Stimulated activated memory B cell treated with anti-CD40 and anti-IgM and Interleukin-4, amounts not matched to agents 10 μg/mL and 1 μg/mL and 100 μg/mL, for 72 hours (primary cell): ENCODE measurements around the gene CACNA1C.

Experiments
- ATAC-seq: fragments of 150-1000 bp; cut with Tn5 transposase; 2 replicates; pipeline ENCODE4 v1.10.0; 2021
- H3K27ac Mint-ChIP-seq: one replicate; pipeline ENCODE4 v1.8.0; 2022; ENCODE audit warnings: mild to moderate bottlenecking, mixed read lengths
- H3K27me3 Mint-ChIP-seq: one replicate; pipeline ENCODE4 v1.8.0; 2022; ENCODE audit warnings: mixed read lengths
- H3K36me3 Mint-ChIP-seq: one replicate; pipeline ENCODE4 v1.8.0; 2022; ENCODE audit warnings: mixed read lengths
- H3K4me1 Mint-ChIP-seq: one replicate; pipeline ENCODE4 v1.8.0; 2022; ENCODE audit warnings: mixed read lengths
- H3K4me3 Mint-ChIP-seq: one replicate; pipeline ENCODE4 v1.8.0; 2022; ENCODE audit warnings: mild to moderate bottlenecking, moderate library complexity, mixed read lengths
- H3K9me3 Mint-ChIP-seq: one replicate; pipeline ENCODE4 v1.8.0; 2022; ENCODE audit warnings: mixed read lengths

Gene CACNA1C

DNA sequence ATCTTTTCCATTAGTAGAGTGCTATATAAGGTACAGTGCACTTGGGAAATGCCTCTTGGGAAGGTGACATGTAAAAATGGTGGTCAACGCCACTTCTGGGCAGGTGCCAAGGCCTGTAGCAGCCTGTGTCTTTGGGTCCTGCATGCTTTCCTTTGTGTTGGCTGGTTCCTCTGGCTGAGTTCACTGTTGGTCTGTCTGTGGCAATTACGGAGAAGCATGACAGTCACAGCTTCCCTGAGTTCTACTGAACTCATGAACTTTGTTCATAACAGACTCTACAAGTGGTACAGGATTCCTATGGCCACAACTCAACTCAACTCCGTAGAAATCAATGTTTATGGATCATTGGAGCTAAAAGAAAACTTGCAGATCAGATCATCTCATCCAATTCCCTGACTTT is 98.0 kb downstream of the CACNA1C start:
- H3K4me1 Mint-ChIP-seq = peaks cover 6% of the 10 kb centered on the region
- no peak for ATAC-seq
- no peak overlapping the region for H3K27ac Mint-ChIP-seq
- H3K9me3 Mint-ChIP-seq = no peaks in the 10 kb centered on the region
- H3K4me3 Mint-ChIP-seq = no peak overlapping the region
- no peaks in the 10 kb centered on the region for H3K36me3 Mint-ChIP-seq
- peaks cover 29% of the 10 kb centered on the region for H3K27me3 Mint-ChIP-seq

DNA sequence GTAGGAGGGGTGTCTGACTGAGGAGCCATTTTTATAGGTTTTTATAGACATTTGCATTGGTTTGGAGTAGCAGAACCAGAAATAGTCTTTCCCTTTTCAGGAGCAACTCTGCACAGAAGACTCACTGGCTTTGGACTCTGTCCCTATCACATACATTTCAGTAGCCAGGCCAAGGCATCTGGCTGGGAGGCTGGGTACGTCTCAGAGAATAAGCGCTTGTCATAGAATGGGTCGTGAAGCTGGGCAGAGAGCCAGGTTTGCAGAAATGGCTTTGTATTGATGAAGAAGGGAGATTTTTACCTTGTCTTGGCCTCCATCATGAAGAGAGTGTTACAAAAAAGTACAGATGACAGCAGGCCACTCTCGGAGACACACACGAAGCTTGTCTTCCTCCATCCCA is 98.6 kb downstream of the CACNA1C start:
- Mint-ChIP-seq H3K9me3 (no peaks in the 10 kb centered on the region), H3K27me3 (peaks cover 23% of the 10 kb centered on the region)

DNA sequence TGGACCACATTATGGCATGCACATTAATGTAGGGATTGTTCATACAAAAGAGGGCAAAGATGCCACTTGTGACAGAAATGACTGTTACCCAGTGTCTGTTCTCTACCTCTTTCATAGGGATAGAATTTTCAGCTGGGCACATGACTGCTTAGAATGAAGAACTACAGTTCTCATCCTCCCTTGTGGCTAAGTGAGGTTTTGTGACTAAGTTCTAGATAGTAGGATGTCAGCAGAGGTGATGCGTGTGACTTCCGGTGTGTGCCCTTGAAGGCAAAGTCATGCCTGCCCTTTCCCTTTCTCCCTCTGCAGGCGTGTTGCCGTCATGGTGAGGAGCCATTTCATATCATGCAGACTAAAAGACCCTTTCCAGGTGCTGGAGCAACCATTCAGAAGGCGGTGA is 99.3 kb downstream of the CACNA1C start:
- ATAC-seq = peak; percentile 85
- Mint-ChIP-seq H3K4me3 (no peak overlapping the region), H3K4me1 (peaks cover 6% of the 10 kb centered on the region), H3K27me3 (peaks cover 23% of the 10 kb centered on the region), H3K9me3 (no peaks in the 10 kb centered on the region), H3K27ac (no peak overlapping the region), H3K36me3 (no peaks in the 10 kb centered on the region)

More for the DNA sequence above, 98.6 kb downstream of the CACNA1C start:
- ATAC-seq = no peak
- H3K4me3 Mint-ChIP-seq = no peak overlapping the region
- H3K27ac Mint-ChIP-seq = no peak overlapping the region
- peaks cover 6% of the 10 kb centered on the region for H3K4me1 Mint-ChIP-seq
- H3K36me3 Mint-ChIP-seq = no peaks in the 10 kb centered on the region

DNA sequence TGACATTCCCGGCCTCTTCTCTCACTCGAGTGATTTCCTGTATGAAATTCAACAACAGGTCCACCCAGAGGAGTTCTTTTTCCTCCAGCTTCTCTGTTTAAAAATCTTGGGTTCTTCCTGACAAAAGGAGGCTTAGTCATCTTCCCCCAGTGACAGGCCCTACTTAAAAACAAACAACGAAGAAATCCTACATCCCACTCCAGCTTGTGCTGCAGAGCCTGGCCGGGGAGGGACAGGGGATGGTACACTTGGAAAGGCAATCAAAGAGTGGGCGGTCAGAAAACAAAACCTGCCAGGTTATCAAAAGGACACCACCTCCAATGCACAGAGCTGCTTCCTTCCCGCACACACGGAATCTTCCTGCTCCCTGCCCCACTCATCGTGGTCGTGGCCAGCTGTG is 101.3 kb downstream of the CACNA1C start:
- H3K9me3 Mint-ChIP-seq = no peaks in the 10 kb centered on the region
- H3K27ac Mint-ChIP-seq = no peak overlapping the region
- H3K4me1 Mint-ChIP-seq = peaks cover 6% of the 10 kb centered on the region
- no peak for ATAC-seq
- H3K4me3 Mint-ChIP-seq = no peak overlapping the region
- H3K27me3 Mint-ChIP-seq = peaks cover 19% of the 10 kb centered on the region
- no peaks in the 10 kb centered on the region for H3K36me3 Mint-ChIP-seq

DNA sequence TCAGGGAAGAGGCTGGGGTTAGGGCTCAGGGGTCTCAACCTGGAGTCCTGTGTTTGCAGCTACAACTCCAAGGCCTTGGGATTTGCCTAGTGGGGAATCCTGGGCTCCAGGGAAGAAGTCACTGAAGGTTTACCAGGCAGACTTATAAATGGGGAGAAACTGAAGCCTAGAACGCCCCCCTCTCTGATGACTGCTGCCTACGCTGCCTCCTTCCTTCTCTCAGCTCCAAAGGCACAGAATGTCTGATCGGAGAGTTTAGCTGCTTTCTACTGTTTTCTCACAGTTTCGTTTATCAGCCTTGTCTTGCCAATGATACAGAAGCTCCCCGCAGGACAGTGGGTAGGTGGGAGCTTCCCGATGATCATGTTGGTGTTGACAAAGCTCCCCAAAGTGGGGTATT is 101.7 kb downstream of the CACNA1C start:
- peaks cover 14% of the 10 kb centered on the region for H3K27me3 Mint-ChIP-seq
- no peak overlapping the region for H3K27ac Mint-ChIP-seq
- peaks cover 6% of the 10 kb centered on the region for H3K4me1 Mint-ChIP-seq
- H3K9me3 Mint-ChIP-seq = no peaks in the 10 kb centered on the region
- H3K4me3 Mint-ChIP-seq = no peak overlapping the region
- ATAC-seq = no peak
- H3K36me3 Mint-ChIP-seq = no peaks in the 10 kb centered on the region

DNA sequence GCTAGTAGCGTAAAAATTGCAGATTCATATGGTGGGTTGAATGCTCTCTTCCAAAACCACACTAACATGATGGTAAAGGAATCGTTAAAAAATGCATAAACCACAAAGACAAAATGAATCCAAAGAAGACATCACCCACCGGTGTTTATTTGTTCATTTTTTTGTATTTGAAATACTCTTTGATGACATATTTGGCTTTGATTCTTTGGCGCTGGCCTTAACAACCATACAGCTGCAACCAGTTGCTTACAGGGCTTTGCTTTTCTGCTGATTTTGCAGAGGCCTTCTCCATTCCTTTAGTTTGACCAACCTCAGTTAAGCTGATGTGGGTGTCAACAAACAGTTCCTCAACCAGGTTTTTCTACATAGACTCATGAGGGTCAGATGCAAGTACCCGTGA is 103.5 kb downstream of the CACNA1C start:
- H3K27me3 Mint-ChIP-seq = no peaks in the 10 kb centered on the region
- no peaks in the 10 kb centered on the region for H3K9me3 Mint-ChIP-seq
- peaks cover 6% of the 10 kb centered on the region for H3K4me1 Mint-ChIP-seq
- ATAC-seq = no peak
- no peak overlapping the region for H3K27ac Mint-ChIP-seq
- H3K36me3 Mint-ChIP-seq = no peaks in the 10 kb centered on the region
- H3K4me3 Mint-ChIP-seq = no peak overlapping the region

GRCh38 chr12:2160043-2160442 is 107.3 kb downstream of the CACNA1C start:
- Mint-ChIP-seq H3K27ac (no peak overlapping the region), H3K9me3 (no peaks in the 10 kb centered on the region), H3K36me3 (no peaks in the 10 kb centered on the region), H3K27me3 (peaks cover 8% of the 10 kb centered on the region), H3K4me1 (no peaks in the 10 kb centered on the region), H3K4me3 (no peak overlapping the region)
- ATAC-seq = no peak

GRCh38 chr12:2161473-2161872 is 108.7 kb downstream of the CACNA1C start:
- Mint-ChIP-seq H3K27me3 (peaks cover 8% of the 10 kb centered on the region), H3K36me3 (no peaks in the 10 kb centered on the region), H3K27ac (no peak overlapping the region), H3K9me3 (peaks cover 5% of the 10 kb centered on the region), H3K4me1 (no peaks in the 10 kb centered on the region), H3K4me3 (no peak overlapping the region)
- ATAC-seq = no peak

- ATAC-seq = no peak
- Mint-ChIP-seq H3K36me3 (no peaks in the 10 kb centered on the region), H3K4me1 (no peaks in the 10 kb centered on the region), H3K27me3 (peaks cover 8% of the 10 kb centered on the region), H3K27ac (no peak overlapping the region), H3K4me3 (no peak overlapping the region), H3K9me3 (peaks cover 20% of the 10 kb centered on the region)
Observed at GRCh38 chr12:2163177-2163941, 110.6 kb downstream of the CACNA1C start.

DNA sequence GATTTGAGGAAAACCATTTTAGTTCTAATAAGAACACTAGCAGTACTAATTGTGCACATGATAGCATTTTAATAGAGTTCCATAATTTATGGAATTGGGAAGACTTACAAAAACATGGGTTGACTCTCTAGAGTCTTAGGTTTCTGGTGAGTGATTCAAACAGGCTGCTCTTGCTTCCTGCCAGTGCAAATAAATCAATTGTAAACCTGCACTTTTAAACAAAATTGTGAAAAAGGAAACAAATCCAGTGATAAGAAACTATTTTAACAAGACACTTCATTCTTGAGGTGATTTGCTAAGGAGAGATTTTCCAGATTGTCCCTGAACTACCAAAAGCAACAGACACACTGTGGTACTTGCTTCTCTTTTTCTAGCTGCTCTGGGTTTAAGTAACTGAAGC is 112.2 kb downstream of the CACNA1C start:
- no peak overlapping the region for H3K27ac Mint-ChIP-seq
- no peak overlapping the region for H3K4me3 Mint-ChIP-seq

DNA sequence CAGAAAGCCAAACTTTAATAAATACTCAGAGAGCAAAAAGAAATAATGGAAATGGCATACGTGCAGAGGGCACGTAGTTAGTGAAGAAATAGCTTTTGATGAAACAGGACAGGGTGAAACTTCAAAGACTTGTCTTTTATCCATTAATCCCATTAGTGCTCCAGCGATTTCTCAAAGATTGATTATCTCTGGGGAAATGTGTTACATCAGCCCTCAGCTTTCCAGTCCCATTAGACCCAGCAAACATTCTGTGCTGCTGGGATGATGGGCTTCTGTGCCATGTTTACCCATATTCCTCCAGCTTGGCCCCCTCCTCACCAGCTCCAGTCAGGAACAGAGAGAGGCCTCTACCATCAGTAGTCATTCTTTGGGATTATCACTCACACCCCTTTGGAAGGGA is 113.1 kb downstream of the CACNA1C start:
- H3K27ac Mint-ChIP-seq = no peak overlapping the region
- H3K9me3 Mint-ChIP-seq = peaks cover 20% of the 10 kb centered on the region
- H3K27me3 Mint-ChIP-seq = peaks cover 8% of the 10 kb centered on the region
- H3K4me1 Mint-ChIP-seq = no peaks in the 10 kb centered on the region
- H3K36me3 Mint-ChIP-seq = no peaks in the 10 kb centered on the region
- ATAC-seq = no peak
- no peak overlapping the region for H3K4me3 Mint-ChIP-seq

More for the DNA sequence above, 112.2 kb downstream of the CACNA1C start:
- Mint-ChIP-seq H3K27me3 (peaks cover 8% of the 10 kb centered on the region), H3K4me1 (no peaks in the 10 kb centered on the region), H3K9me3 (peaks cover 20% of the 10 kb centered on the region), H3K36me3 (no peaks in the 10 kb centered on the region)
- no peak for ATAC-seq

- Mint-ChIP-seq H3K4me1 (no peaks in the 10 kb centered on the region), H3K27me3 (peaks cover 13% of the 10 kb centered on the region), H3K9me3 (peaks cover 20% of the 10 kb centered on the region), H3K27ac (no peak overlapping the region), H3K36me3 (no peaks in the 10 kb centered on the region), H3K4me3 (no peak overlapping the region)
- no peak for ATAC-seq
Observed at GRCh38 chr12:2166696-2167095, 113.9 kb downstream of the CACNA1C start.

DNA sequence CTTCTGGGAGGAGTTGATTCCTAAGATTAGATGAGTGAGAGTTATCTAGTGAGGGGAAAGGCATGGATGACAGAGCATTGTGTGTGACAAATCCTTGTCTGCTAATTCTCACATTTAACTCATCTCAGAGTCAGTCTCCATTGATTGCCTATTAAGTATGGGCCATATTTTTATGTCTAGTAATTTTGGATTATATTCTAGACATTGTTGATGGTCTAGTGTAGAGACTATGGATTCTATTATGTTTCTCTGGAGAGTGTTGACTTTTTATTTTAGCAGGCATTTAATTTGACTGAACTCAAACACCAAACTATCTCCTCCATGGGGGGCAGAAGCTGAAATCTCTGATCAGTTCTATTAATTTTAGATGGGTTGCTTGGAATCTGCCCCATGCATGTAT is 114.4 kb downstream of the CACNA1C start:
- H3K27ac Mint-ChIP-seq = no peak overlapping the region
- peaks cover 20% of the 10 kb centered on the region for H3K9me3 Mint-ChIP-seq
- no peaks in the 10 kb centered on the region for H3K4me1 Mint-ChIP-seq
- H3K36me3 Mint-ChIP-seq = no peaks in the 10 kb centered on the region
- H3K27me3 Mint-ChIP-seq = peaks cover 15% of the 10 kb centered on the region
- ATAC-seq = no peak
- H3K4me3 Mint-ChIP-seq = no peak overlapping the region

- peaks cover 13% of the 10 kb centered on the region for H3K27me3 Mint-ChIP-seq
- H3K27ac Mint-ChIP-seq = no peak overlapping the region
- no peak overlapping the region for H3K4me3 Mint-ChIP-seq
- H3K4me1 Mint-ChIP-seq = no peaks in the 10 kb centered on the region
- H3K36me3 Mint-ChIP-seq = no peaks in the 10 kb centered on the region
- no peak for ATAC-seq
- peaks cover 20% of the 10 kb centered on the region for H3K9me3 Mint-ChIP-seq
Observed at GRCh38 chr12:2168808-2169207, 116.0 kb downstream of the CACNA1C start.

- Mint-ChIP-seq H3K9me3 (peaks cover 20% of the 10 kb centered on the region), H3K4me3 (no peak overlapping the region), H3K27me3 (peaks cover 7% of the 10 kb centered on the region), H3K27ac (no peak overlapping the region), H3K36me3 (no peaks in the 10 kb centered on the region), H3K4me1 (no peaks in the 10 kb centered on the region)
- ATAC-seq = no peak
Observed at GRCh38 chr12:2169489-2169888, 116.7 kb downstream of the CACNA1C start.

DNA sequence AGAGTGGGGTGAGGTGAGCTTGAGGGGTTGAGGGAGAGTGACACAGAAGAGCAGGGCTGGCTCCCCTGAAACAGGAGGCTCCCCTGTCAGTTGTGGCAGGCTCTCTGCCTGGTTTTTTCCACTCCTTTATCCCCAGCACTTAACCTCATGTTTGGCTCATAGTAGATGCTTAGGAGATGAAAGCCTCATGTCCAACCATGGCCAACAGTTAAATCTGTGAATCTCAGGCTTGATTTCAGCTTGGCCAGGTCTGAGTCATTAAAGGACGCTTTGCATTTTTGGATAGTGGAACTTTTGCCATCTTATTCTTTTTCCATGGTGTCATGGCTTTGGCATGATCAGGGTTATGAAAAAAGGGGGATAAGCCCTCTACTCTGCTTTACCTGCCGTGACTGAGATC is 117.2 kb downstream of the CACNA1C start:
- no peak overlapping the region for H3K27ac Mint-ChIP-seq
- peaks cover 7% of the 10 kb centered on the region for H3K27me3 Mint-ChIP-seq
- H3K36me3 Mint-ChIP-seq = no peaks in the 10 kb centered on the region
- no peak overlapping the region for H3K4me3 Mint-ChIP-seq
- peaks cover 20% of the 10 kb centered on the region for H3K9me3 Mint-ChIP-seq
- H3K4me1 Mint-ChIP-seq = no peaks in the 10 kb centered on the region
- no peak for ATAC-seq
